T-helper 2 cell (primary cell): Measurements from ENCODE around the gene RBL2.

Experiments used
- DNase-seq, 5 experiments: peaks; one replicate each; pipeline versions ENCODE4 v3.0.0 to v3.0.0-alpha.2; 2012 to 2022

Gene RBL2

DNA sequence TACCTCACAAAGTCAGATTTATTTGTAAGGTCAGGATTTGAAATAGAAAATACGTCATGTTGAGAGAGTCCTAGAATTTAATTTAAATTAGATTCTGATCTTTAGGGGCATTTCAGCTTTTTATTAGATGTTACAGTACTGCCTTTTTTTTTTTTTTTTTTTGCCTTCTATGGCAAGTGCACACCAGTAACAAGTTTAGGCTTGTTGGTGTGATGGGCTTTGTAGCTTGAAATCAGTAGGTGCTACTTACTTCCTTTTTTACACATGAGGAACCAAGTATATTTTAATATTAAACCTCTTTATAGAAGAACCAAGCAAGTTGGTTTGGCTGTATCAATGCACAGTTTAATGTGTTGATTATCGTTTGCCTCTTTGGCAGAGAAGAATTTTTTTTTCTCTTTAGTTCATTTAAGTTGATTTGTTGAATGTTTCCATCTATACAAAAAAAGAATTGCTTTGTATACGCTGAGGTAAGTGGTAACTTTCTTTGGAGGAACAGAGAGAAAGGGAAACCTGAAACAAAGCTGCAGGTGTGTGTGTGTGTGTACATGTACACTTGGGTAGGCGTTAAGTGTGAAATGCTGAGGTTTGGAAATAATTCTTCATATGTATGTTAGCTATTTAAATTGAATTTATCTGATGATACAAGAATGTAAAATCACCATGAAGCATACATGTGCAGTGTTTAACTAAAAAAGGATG, 15.7 kb downstream of the RBL2 start:
- peak in 1 of 5 experiments; percentile 24 for DNase-seq

DNA sequence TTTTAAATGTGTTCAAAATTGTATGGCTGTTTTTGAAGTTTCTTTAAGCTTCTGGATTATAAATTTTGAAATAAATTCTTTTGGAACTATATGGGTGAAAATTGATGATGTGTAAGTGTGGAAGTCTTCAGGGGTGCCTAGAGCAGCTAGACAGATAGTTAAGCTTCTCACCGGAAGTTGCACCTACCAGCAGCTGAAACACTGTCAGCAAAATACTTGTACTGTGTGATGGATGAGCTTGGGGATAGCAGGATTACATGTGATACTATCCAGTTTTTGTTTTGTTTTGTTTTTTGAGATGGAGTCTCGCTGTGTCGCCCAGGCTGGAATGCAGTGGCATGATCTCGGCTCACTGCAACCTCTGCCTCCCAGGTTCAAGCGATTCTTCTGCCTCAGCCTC, 19.7 kb downstream of the RBL2 start:
- peak in 2 of 5 experiments; percentile 52 to 64 for DNase-seq

DNA sequence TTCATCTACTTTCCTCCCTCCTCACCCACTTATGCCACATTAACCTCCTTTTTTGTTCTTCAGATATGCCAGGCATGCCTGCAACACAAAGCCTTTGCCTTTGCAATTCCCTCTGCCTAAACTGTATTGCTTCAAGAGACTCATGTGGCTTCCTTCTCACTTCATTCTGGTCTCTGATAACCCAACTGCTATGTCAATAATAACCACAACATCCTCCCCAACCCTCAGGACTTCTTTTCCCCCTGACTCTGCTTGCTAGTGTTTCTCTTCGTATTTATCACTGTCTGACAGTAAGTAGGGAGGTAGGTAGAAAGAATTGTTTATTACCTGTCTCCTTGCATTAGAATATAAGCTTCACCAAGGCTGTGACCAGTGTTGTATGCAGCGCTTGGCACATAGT, 22.4 kb downstream of the RBL2 start:
- DNase-seq = peak in 3 of 5 experiments; percentile 21 to 97 (median 88)

DNA sequence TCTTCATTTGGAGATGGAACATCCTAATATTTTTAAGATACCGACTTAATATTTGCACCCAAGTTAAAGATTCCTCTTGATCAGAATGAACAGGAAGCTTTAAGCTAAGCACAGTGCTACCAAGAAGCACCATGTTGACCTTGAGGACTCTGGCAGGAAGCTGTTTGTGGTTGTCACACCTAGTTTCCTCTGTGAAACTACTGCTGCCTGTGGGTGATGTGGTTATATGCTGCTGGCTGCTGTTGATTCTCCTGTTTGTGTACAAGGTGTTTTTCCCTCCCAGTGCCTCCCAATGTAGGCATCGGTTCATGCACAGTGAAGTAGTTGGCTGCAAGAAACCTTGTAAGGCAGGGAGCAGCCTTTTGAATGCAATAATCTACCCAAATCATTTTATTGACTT, 23.4 kb downstream of the RBL2 start:
- DNase-seq = peak in 4 of 5 experiments; percentile 32 to 98 (median 76)

- DNase-seq = no peak
Measured at GRCh38 chr16:53458635-53459034, 24.4 kb downstream of the RBL2 start.

DNA sequence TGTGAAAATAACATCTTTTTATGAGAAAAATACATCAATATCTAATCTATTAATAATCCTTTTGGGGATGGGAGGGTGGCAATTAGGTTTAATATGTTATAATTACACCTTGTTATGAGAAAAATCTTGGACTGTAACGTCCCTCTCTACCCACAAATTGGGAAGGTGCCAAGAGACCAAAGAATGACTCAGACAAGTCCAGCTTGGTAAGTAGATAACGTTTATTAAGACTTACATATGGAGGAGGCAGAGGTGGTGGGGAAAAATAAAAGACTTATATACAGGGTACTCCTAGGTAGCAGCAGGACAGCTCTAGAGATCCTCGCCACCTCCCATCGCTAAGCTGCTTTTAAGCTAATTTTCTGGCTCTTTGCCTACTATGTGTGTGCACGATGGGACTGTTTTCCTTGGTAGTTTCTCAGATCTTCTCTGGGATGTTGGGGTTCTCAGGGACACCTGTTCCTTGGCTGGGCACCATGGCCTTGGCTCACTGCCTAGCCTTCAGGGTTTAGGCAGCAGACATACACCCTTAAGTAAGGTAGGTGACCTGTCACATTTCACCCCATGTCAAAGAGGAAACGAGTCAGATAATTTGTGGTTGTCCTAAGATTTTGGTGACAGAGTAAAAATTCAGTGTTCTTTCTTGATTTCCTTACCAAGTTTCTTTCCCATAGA, 31.5 kb downstream of the RBL2 start:
- no peak for DNase-seq

DNA sequence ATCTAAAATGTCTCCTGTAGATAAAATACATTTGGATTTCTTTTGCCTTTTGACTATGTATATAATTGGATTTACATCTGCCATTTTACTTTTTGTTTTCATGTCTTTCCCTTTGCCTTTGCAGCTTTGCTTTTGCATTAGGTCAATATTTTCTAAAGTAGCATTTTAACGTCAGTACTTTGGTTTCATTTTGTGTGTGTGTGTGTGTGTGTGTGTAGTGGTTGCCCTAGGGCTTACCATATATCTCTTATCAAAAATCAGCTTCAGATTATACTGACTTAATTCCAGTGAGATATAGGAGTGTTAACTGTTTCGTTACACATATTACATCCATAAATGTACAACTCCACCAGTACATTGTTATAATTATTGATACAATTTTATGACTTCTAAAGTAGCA, 42.6 kb downstream of the RBL2 start:
- peak in 1 of 5 experiments; percentile 83 for DNase-seq

GRCh38 chr16:53478965-53479364, 44.7 kb downstream of the RBL2 start:
- no peak for DNase-seq

DNA sequence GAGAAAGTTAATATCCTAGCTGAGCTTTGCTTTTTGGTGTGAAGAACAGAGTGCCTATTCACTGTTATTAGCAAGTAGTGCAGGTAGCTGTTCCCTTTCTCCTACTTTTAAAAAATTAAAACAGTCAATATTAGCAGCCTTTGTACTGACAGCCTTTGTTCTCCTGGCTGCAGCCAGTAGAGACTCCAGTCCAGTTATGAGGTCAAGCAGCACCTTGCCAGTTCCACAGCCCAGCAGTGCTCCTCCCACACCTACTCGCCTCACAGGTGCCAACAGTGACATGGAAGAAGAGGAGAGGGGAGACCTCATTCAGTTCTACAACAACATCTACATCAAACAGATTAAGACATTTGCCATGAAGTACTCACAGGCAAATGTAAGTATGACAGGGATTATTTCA, 46.1 kb downstream of the RBL2 start:
- no peak for DNase-seq

GRCh38 chr16:53482123-53482522, 47.9 kb downstream of the RBL2 start:
- peak in 1 of 5 experiments; percentile 30 for DNase-seq

GRCh38 chr16:53484542-53484941, 50.3 kb downstream of the RBL2 start:
- DNase-seq = no peak

DNA sequence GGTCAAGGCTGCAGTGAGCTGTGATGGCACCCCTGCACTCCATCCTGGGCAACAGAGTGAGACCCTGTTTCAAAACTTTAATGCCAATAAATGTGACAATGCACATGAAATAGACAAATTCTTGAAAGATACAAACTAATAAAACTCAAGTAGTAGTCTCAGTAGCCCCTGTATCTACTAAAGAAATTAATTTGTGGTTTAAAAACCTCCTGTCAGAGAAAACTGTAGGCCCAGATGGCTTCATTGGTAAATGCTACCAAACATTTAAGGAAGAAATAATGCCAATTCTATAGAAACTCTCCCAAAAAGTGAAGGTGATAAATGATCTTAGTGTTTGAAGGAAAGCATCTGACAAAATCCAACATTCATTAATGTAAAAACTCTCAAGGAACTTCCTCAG, 52.0 kb downstream of the RBL2 start:
- DNase-seq = no peak

- DNase-seq = no peak
Measured at GRCh38 chr16:53489755-53490154, 55.5 kb downstream of the RBL2 start.

- DNase-seq = no peak
Measured at GRCh38 chr16:53492503-53492902, 58.2 kb downstream of the RBL2 start.

DNA sequence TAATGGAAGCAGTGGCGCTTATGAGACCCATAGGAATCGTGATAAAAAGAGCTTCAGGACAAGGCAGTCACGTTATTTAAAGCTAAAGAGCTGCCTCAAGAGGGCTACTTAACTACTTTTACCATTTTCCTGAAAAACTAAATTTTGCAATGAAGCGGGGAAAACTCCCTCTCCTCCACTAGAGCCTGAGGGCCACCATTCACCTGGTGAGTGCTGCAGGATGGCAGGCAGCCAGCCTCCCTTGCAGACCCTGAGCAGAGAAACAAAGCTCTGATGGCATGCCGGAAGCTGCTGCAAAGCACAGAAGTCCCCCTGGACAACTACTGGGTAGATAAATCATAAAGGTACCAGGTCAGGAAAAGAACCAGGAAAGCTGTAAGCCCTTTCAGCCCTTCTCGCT, 60.4 kb downstream of the RBL2 start:
- DNase-seq = no peak

GRCh38 chr16:53495325-53495724, 61.1 kb downstream of the RBL2 start:
- no peak for DNase-seq

- DNase-seq = no peak
Measured at GRCh38 chr16:53498984-53499383, 64.7 kb downstream of the RBL2 start.

DNA sequence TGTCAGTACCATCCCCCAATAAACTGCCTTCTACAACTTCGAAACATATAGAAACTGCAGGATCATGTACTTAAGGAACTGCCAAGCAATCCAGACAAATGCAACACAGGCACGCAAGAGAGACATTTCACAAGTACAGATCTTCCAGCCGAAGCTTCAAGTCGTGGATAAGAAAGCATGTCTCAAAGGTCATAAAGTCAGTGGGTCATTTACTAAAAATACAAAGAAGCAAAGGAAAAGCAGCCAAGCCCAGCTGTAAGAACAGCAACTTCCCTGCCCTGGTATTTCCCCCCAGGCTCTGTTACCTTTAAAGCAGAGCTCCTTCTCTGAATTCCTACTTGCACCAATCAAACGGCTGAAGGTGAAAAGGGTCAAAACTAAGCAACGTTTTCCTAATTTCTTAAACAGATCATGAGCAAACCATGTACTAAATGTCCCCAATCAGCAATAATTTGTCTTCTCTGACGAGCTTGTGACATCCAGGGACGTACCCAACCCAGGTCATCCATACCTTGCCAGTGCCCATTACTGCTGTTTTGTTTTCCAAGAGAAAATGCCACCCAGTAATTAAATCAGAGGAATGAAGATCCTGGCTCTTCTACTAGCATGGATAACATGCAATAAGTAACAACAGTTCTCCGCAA, 67.1 kb downstream of the RBL2 start:
- no peak for DNase-seq

GRCh38 chr16:53502331-53503269, 68.3 kb downstream of the RBL2 start, which contains the start of gene AKTIP:
Gene AKTIP (minus strand): TSS chr16:53503209. CDS start chr16:53500259, 2,950 bp downstream.
- peak in 2 of 5 experiments; percentile 55 for DNase-seq

DNA sequence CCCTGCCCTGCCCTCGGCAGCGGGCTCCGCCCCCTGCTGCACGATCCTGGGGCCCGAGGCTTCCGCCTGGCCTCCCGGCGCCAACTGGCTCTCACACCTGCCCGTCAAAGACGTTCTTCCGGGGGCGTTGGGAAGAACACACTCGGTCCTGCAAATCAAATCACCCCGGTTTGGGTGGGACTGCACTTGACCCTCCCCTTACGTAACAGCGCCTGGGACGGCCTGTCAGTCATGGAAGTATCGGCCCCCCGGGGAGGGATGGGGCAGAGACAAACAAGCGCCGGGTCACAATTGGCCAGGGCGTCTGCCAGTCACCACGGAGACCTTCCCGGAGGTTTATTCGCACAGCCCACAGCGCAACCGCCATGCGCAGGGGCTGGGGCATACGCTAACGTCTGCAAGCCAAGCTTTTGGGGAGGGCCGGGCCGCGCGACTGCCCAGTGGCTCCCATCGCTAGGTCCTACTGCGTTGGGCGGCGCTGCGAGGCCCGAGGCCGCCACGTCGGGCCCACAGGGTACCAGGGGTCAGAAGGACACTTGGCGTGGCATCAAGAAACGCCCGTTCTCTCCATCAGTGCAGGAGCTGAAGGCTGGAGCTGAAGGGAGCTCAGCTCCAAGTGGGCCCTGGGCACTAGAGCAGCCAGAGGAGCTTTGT, 69.1 kb downstream of the RBL2 start:
- DNase-seq = peak; percentile 98 to 100 (median 100)

DNA sequence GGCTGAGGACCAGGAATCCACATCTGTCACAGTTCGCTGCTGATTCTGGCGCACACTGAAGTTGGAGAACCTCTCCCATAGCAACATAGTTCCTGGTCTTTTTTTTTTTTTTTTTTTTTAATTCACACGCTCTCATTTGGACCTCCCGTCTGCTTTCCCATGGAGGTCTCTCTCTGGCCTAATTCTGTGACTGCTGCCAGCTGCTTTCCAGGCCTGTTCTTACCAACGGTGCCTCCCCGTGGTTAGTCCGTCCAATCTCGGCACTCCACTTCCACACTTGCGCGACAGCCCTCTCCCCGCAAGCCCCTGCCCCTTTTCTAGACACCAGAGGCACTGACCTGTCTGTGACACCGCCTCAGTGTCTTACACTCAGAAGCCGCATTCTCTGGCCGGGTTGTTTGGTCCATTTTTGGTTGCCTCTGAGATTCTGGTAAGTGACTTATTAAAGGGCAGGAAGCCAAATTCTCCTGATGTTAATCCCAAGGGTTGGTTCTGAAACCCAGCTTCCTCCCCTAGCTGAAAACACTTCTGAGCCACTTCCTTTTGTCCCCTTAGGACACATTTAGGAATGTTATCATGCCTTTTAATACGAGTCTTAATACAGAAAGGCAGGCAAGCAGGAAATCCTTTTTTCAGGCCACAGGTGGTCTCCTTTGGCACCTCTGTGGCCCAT, 69.9 kb downstream of the RBL2 start:
- DNase-seq = peak in 2 of 5 experiments; percentile 13 to 65
